ENCODE measurements around the gene GPHN.

DNA sequence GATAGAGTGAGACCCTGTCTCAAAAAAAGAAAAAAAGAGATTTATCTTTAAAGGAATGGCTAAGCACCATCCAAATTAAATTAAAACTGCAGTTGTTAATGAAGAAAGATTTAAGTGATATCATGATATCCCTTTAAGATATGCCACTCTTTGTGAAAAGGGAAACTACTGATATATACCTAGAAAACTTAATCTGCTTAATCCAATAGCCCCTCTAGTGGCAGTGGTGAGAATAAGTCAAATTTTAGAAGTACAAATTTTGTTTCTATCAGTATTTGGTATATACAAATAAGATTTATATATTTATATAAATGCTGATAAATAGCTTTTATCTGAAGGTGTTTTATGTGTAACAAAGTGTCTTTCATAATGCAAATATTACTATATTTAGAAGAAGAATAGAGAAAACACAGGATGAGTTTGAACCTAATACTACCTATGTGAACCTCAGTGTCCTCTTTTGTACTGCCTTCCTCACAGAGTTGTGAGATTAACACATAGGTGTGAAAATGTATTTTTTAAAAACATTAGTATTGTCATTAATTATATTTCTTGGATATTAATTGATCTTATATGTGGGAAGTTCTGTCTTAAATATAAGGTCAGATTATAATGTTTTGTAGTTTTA, 629.9 kb downstream of the GPHN start:
- no peak for TF ChIP-seq POLR2AphosphoS5 (IDR thresholded peaks at IDR 0.05; ENCODE audit: borderline replicate concordance, low read depth, low read length)
- no peak for TF ChIP-seq EZH2 (IDR thresholded peaks at IDR 0.05)
- TF ChIP-seq FOXP2 (optimal IDR thresholded peaks at IDR 0.05; ENCODE audit: control extremely low read depth, extremely low read length, insufficient read depth), result no peak
